GM23338 (cell line): ENCODE data around the gene ALDOA. TPM values are rescaled to one million over a fixed set of nuclear protein-coding genes. Genes with fewer than 3 reads are reported as not detected.

ENCODE experiments used
- ATAC-seq: fragments of 200-7000 bp; cut with Tn5 transposase; 3 replicates; pipeline ENCODE4 v1.9.1; 2020
- DNase-seq: peaks from one replicate; pipeline ENCODE4 v3.0.0-alpha.2; 2015; ENCODE audit warnings: low spot score
- H2AFZ ChIP-seq: fragments of 200-600 bp; sonication (generic); 2 replicates; pipeline ENCODE4 v1.8.0; 2016; ENCODE audit warnings: antibody characterized with exemption, mild to moderate bottlenecking, moderate library complexity
- H3F3A ChIP-seq: fragments of 200-600 bp; sonication (generic); replicated peaks from 2 replicates; pipeline ENCODE4 v1.8.0; 2017; ENCODE audit warnings: antibody characterized with exemption, mixed run types, low read depth
- H3K27ac ChIP-seq: fragments of 200-600 bp; sonication (generic); 2 replicates; pipeline ENCODE4 v1.6.1; 2016; ENCODE audit warnings: low read depth
- H3K27me3 ChIP-seq: fragments of 200-600 bp; sonication (generic); 2 replicates; pipeline ENCODE4 v1.8.0; 2016; ENCODE audit warnings: mild to moderate bottlenecking, mixed run types, moderate library complexity; ENCODE audit not compliant: insufficient read depth
- H3K36me3 ChIP-seq: fragments of 200-600 bp; sonication (generic); 2 replicates; pipeline ENCODE4 v1.8.0; 2016; ENCODE audit warnings: mild to moderate bottlenecking; ENCODE audit not compliant: insufficient read depth
- H3K4me1 ChIP-seq: fragments of 200-600 bp; sonication (generic); 2 replicates; pipeline ENCODE4 v1.8.0; 2016; ENCODE audit warnings: mild to moderate bottlenecking, moderate library complexity; ENCODE audit not compliant: insufficient read depth
- H3K4me2 ChIP-seq: fragments of 200-600 bp; sonication (generic); 2 replicates; pipeline ENCODE4 v1.7.1; 2017; ENCODE audit warnings: mixed run types
- H3K4me3 ChIP-seq: fragments of 200-600 bp; sonication (generic); 2 replicates; pipeline ENCODE4 v1.6.1; 2016; ENCODE audit warnings: mixed run types
- H3K79me2 ChIP-seq: fragments of 200-600 bp; sonication (generic); replicated peaks from 2 replicates; pipeline ENCODE4 v1.8.0; 2017; ENCODE audit warnings: mild to moderate bottlenecking; ENCODE audit not compliant: insufficient read depth
- H3K9me2 ChIP-seq: fragments of 200-600 bp; sonication (generic); 2 replicates; pipeline ENCODE4 v1.8.0; 2017; ENCODE audit not compliant: insufficient read depth
- H4K20me1 ChIP-seq: fragments of 200-600 bp; sonication (generic); replicated peaks from 2 replicates; pipeline ENCODE4 v1.8.0; 2017; ENCODE audit warnings: mild to moderate bottlenecking; ENCODE audit not compliant: insufficient read depth
- H3K27ac Mint-ChIP-seq: 2 replicates; pipeline ENCODE4 v1.8.0; 2020; ENCODE audit warnings: inconsistent platforms, mild to moderate bottlenecking, moderate library complexity, mixed read lengths
- H3K27me3 Mint-ChIP-seq: 3 replicates; pipeline ENCODE4 v1.8.0; 2022; ENCODE audit warnings: low read depth, mild to moderate bottlenecking, moderate library complexity, mixed read lengths, inconsistent platforms; ENCODE audit not compliant: insufficient read depth, poor library complexity
- H3K36me3 Mint-ChIP-seq: 3 replicates; pipeline ENCODE4 v1.8.0; 2021; ENCODE audit warnings: low read depth, mild to moderate bottlenecking, inconsistent platforms, moderate library complexity, mixed read lengths
- H3K4me1 Mint-ChIP-seq: 3 replicates; pipeline ENCODE4 v1.8.0; 2020; ENCODE audit warnings: mild to moderate bottlenecking, inconsistent platforms, mixed read lengths
- H3K4me3 Mint-ChIP-seq: 3 replicates; pipeline ENCODE4 v1.8.0; 2021; ENCODE audit warnings: moderate library complexity, mild to moderate bottlenecking, inconsistent platforms, mixed read lengths
- H3K9me3 Mint-ChIP-seq: 3 replicates; pipeline ENCODE4 v1.8.0; 2020; ENCODE audit warnings: moderate library complexity, mild to moderate bottlenecking, inconsistent platforms, mixed read lengths
- CREB1 ChIP-seq: fragments of 250-450 bp; sonication (Bioruptor Pico); IDR thresholded peaks from 2 replicates; pipeline ENCODE4 v1.5.0; 2020; ENCODE audit warnings: low read depth, mild to moderate bottlenecking, moderate library complexity
- EZH2 ChIP-seq: fragments of 200-600 bp; sonication (generic); IDR thresholded peaks from one replicate; pipeline ENCODE4 v1.8.0; 2017; ENCODE audit warnings: antibody characterized with exemption, mild to moderate bottlenecking, low read depth; ENCODE audit not compliant: unreplicated experiment
- EZH2phosphoT487 ChIP-seq: fragments of 200-600 bp; sonication (generic); IDR thresholded peaks from one replicate; pipeline ENCODE4 v1.8.1; 2018; ENCODE audit warnings: antibody characterized with exemption; ENCODE audit not compliant: unreplicated experiment
- JUNB ChIP-seq: IDR thresholded peaks from one replicate; pipeline ENCODE4 v1.6.1; 2016; ENCODE audit warnings: antibody characterized with exemption; ENCODE audit not compliant: unreplicated experiment
- NANOG ChIP-seq: IDR thresholded peaks from 2 replicates; pipeline ENCODE4 v1.6.1; 2016; ENCODE audit warnings: antibody characterized with exemption, borderline replicate concordance
- POLR2AphosphoS5 ChIP-seq: IDR thresholded peaks from 2 replicates; pipeline ENCODE4 v1.6.1; 2016; ENCODE audit warnings: antibody characterized with exemption, low read depth
- STAT1 ChIP-seq: IDR thresholded peaks from one replicate; pipeline ENCODE4 v1.6.1; 2016; ENCODE audit warnings: antibody characterized with exemption; ENCODE audit not compliant: unreplicated experiment
- ZNF331 ChIP-seq: fragments of 250-450 bp; sonication (Bioruptor Pico); IDR thresholded peaks from 2 replicates; pipeline ENCODE4 v1.5.0; 2020; ENCODE audit warnings: low read depth, mild to moderate bottlenecking, moderate library complexity
- ZNF462 ChIP-seq: fragments of 250-450 bp; sonication (Bioruptor Pico); IDR thresholded peaks from 2 replicates; pipeline ENCODE4 v1.5.0; 2020; ENCODE audit warnings: mild to moderate bottlenecking, moderate library complexity
- polyA plus RNA-seq: library from polyadenylated mRNA; unstranded; fragments of >200 nt; fragmentation: Nextera tagmentation; extraction: Ambion mirVana; gene quantifications from 2 replicates; pipeline ENCODE4 v1.2.1, GENCODE V29; 2016
- total RNA-seq: library from RNA; depleted of rRNA; stranded (reverse); fragments of >200 nt; shearing (Covaris generic); gene quantifications from 2 replicates; pipeline ENCODE4 v1.2.3, GENCODE V29; 2014
- TF ChIP-seq, protein P1 (sequence below): IDR thresholded peaks from 2 replicates; pipeline ENCODE4 v1.6.1; 2016; ENCODE audit warnings: antibody characterized with exemption
- TF ChIP-seq, protein P2 (sequence below): IDR thresholded peaks from one replicate; pipeline ENCODE4 v1.6.1; 2018; ENCODE audit warnings: antibody characterized with exemption; ENCODE audit not compliant: unreplicated experiment
- TF ChIP-seq, protein P3 (sequence below), 2 experiments: fragments of 200-600 bp in 1 of 2; sonication (generic) in 1 of 2; conservative IDR thresholded peaks; 2 replicates each; pipeline versions ENCODE4 v1.5.1 to v1.6.1; 2016 to 2017; ENCODE audit warnings: antibody characterized with exemption in 2 of 2, low read depth in 2 of 2, mild to moderate bottlenecking in 2 of 2, moderate library complexity in 1 of 2

The ALDOA gene
- total and polyA plus RNA-seq, 2 experiments from 2014 or later: 1,054 to 1,306 TPM

DNA sequence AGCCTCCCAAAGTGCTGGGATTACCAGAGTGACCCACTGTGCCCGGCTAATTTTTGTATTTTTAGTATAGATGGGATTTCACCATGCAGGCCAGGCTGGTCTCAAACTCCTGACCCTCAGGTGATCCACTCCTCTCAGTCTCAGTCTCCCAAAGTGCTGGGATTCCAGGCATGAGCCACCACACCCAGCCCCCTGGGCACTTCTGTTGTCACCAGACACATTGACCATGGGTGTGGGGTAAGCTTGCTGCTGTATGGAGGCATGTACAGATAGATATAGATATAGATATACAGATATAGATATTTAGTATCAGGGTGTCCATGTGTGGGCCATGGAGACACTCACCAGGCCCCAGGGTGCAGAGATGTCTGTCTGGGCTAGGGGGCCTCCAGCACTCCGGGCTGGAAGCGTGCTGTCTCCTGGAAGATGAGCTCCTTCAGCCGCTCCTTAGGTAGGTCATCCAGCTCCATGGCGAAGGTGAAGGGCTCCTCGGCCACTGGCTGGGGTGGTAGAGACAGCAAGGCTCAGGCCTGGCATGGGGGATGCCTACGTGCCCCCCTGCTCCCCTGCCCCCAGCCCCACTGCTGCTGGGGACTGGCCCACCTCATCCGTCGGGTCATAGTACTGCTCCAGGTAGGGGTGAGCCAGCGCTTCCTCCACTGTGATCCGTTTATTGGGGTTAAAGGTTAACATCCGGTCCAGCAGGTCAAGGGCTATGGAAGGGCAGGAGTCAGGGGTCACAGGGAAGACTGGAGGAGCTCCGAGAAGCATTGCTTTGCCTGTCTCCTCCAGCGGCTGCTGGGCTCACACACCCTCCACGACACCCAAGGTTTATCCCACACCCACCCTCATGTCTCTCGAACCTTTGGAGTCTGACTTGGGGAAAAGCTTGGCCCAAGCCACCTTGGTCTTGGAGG, 51.0 kb downstream of the ALDOA start (continued):
- TF ChIP-seq STAT1 (no peak), EZH2phosphoT487 (no peak)
- TF ChIP-seq, protein P1, sequence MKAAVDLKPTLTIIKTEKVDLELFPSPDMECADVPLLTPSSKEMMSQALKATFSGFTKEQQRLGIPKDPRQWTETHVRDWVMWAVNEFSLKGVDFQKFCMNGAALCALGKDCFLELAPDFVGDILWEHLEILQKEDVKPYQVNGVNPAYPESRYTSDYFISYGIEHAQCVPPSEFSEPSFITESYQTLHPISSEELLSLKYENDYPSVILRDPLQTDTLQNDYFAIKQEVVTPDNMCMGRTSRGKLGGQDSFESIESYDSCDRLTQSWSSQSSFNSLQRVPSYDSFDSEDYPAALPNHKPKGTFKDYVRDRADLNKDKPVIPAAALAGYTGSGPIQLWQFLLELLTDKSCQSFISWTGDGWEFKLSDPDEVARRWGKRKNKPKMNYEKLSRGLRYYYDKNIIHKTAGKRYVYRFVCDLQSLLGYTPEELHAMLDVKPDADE: no peak

DNA sequence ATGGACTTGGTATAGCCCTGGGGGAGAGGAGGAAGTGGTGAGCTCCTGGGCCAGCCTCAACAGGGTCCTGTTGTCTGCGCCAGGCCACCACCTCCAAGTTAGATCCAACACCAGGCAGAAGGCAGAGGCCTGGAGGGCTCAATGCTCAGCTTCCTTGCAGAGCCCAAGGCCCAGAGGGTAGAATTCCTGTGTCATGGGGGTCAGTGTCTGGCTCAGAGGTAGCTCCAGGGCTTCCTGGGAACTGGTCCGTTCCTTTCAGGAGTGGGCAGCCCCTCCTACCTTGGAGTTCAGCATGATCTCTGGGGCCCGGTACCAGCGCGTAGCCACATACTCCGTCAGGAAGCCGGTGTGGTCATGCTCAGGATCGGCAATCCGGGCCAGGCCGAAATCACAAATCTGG, 52.2 kb downstream of the ALDOA start:
- Histone ChIP-seq H3K4me1 (peaks cover 3% of the 10 kb centered on the region; the same call in 1 of the 2 replicates), H3F3A (no peaks in the 10 kb centered on the region; the same call in 1 of the 2 replicates), H3K27me3 (no peaks in the 10 kb centered on the region), H3K4me2 (no peak overlapping the region), H3K9me2 (no peaks in the 10 kb centered on the region), H3K4me3 (no peak overlapping the region), H3K27ac (no peak overlapping the region), H4K20me1 (no peaks in the 10 kb centered on the region), H3K36me3 (no peaks in the 10 kb centered on the region), H3K79me2 (no peaks in the 10 kb centered on the region), H2AFZ (no peak overlapping the region)
- H3K27ac Mint-ChIP-seq: no peak overlapping the region
- no peaks in the 10 kb centered on the region for H3K36me3 Mint-ChIP-seq
- H3K4me1 Mint-ChIP-seq: peaks cover 4% of the 10 kb centered on the region; the same call in 2 of the 3 replicates
- DNase-seq (no peak), ATAC-seq (no peak)
- H3K4me3 Mint-ChIP-seq: no peak overlapping the region
- H3K27me3 Mint-ChIP-seq: peaks cover 12% of the 10 kb centered on the region
- H3K9me3 Mint-ChIP-seq: no peaks in the 10 kb centered on the region
- TF ChIP-seq POLR2AphosphoS5 (no peak), NANOG (no peak), ZNF331 (no peak), EZH2 (no peak), JUNB (no peak), ZNF462 (no peak), CREB1 (CRISPR knock-in tag) (no peak)
- TF ChIP-seq, protein P2, sequence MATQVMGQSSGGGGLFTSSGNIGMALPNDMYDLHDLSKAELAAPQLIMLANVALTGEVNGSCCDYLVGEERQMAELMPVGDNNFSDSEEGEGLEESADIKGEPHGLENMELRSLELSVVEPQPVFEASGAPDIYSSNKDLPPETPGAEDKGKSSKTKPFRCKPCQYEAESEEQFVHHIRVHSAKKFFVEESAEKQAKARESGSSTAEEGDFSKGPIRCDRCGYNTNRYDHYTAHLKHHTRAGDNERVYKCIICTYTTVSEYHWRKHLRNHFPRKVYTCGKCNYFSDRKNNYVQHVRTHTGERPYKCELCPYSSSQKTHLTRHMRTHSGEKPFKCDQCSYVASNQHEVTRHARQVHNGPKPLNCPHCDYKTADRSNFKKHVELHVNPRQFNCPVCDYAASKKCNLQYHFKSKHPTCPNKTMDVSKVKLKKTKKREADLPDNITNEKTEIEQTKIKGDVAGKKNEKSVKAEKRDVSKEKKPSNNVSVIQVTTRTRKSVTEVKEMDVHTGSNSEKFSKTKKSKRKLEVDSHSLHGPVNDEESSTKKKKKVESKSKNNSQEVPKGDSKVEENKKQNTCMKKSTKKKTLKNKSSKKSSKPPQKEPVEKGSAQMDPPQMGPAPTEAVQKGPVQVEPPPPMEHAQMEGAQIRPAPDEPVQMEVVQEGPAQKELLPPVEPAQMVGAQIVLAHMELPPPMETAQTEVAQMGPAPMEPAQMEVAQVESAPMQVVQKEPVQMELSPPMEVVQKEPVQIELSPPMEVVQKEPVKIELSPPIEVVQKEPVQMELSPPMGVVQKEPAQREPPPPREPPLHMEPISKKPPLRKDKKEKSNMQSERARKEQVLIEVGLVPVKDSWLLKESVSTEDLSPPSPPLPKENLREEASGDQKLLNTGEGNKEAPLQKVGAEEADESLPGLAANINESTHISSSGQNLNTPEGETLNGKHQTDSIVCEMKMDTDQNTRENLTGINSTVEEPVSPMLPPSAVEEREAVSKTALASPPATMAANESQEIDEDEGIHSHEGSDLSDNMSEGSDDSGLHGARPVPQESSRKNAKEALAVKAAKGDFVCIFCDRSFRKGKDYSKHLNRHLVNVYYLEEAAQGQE: no peak
- TF ChIP-seq, protein P3, sequence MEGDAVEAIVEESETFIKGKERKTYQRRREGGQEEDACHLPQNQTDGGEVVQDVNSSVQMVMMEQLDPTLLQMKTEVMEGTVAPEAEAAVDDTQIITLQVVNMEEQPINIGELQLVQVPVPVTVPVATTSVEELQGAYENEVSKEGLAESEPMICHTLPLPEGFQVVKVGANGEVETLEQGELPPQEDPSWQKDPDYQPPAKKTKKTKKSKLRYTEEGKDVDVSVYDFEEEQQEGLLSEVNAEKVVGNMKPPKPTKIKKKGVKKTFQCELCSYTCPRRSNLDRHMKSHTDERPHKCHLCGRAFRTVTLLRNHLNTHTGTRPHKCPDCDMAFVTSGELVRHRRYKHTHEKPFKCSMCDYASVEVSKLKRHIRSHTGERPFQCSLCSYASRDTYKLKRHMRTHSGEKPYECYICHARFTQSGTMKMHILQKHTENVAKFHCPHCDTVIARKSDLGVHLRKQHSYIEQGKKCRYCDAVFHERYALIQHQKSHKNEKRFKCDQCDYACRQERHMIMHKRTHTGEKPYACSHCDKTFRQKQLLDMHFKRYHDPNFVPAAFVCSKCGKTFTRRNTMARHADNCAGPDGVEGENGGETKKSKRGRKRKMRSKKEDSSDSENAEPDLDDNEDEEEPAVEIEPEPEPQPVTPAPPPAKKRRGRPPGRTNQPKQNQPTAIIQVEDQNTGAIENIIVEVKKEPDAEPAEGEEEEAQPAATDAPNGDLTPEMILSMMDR (conservative IDR thresholded peaks at IDR 0.05; ENCODE audit: low read depth in 2 of 2): no peak
